Endothelial cell of umbilical vein (primary cell): ENCODE data around the gene CBX5. TPM values are rescaled to one million over a fixed set of nuclear protein-coding genes. Genes with fewer than 3 reads are reported as not detected.

ENCODE experiments used
- BruUV-seq: library from RNA; stranded (reverse); fragments of 400-500 nt; replicated peaks from 2 replicates; lab custom pipeline; 2021; lab: Mats Ljungman, UMichigan
- CTCF ChIA-PET: fragments of 300-600, 350-600 bp; sonication (Branson Sonifier 250); formaldehyde crosslinking; loops from one replicate; lab custom pipeline; 2021; ENCODE audit warnings: antibody characterized with exemption, inconsistent platforms; lab: Charles Lee
- POLR2A ChIA-PET: fragments of 300-600, 350-600 bp; sonication (Branson Sonifier 250); formaldehyde crosslinking; loops from one replicate; lab custom pipeline; 2021; ENCODE audit warnings: antibody characterized with exemption, inconsistent platforms; lab: Charles Lee
- DNase-seq: peaks from one replicate; pipeline ENCODE4 v3.0.0-alpha.2; 2011; ENCODE audit warnings: low read depth, low spot score
- FAIRE-seq: peaks from 2 replicates; lab custom pipeline; 2011; peaks lifted over from hg19 to GRCh38; lab: Jason Lieb, UNC
- H2AFZ ChIP-seq: 2 replicates; pipeline ENCODE4 v1.6.0; 2012; ENCODE audit warnings: low read depth, low read length, control low read depth, inconsistent platforms
- H3K27ac ChIP-seq: 2 replicates; pipeline ENCODE4 v1.5.1; 2011; ENCODE audit warnings: low read depth, mild to moderate bottlenecking, control low read depth, low read length, moderate library complexity; ENCODE audit not compliant: insufficient read depth
- H3K27me3 ChIP-seq, 2 experiments: 2 replicates each; pipeline versions ENCODE4 v1.6.0 to v1.6.1; 2011; ENCODE audit warnings: low read length in 2 of 2, mixed read lengths in 1 of 2; ENCODE audit not compliant: control insufficient read depth in 2 of 2, insufficient read depth in 2 of 2
- H3K36me3 ChIP-seq, 2 experiments: 2 replicates in 1 of 2; 3 replicates in 1 of 2; pipeline ENCODE4 v1.5.1; 2011; ENCODE audit warnings: low read length in 2 of 2, mild to moderate bottlenecking in 1 of 2, moderate library complexity in 1 of 2; ENCODE audit not compliant: control insufficient read depth in 2 of 2, insufficient read depth in 2 of 2; ENCODE audit errors: extremely low read depth in 1 of 2
- H3K4me1 ChIP-seq: 3 replicates; pipeline ENCODE4 v1.5.1; 2011; ENCODE audit warnings: mild to moderate bottlenecking, low read length; ENCODE audit not compliant: control insufficient read depth, insufficient read depth; ENCODE audit errors: extremely low read depth
- H3K4me2 ChIP-seq: 2 replicates; pipeline ENCODE4 v1.6.1; 2011; ENCODE audit warnings: low read length, control low read depth, mixed read lengths; ENCODE audit not compliant: insufficient read depth
- H3K4me3 ChIP-seq, 3 experiments: fragments of 200-600 bp in 1 of 3; sonication (generic), shearing (Covaris generic) in 1 of 3; replicated peaks in 1 of 3; 2 replicates each; pipeline ENCODE4 v1.5.1; 2011 to 2016; ENCODE audit warnings: control low read depth in 3 of 3, low read length in 3 of 3, mild to moderate bottlenecking in 2 of 3, inconsistent platforms in 1 of 3, low read depth in 1 of 3, moderate library complexity in 1 of 3; ENCODE audit not compliant: insufficient read depth in 1 of 3
- H3K79me2 ChIP-seq: 2 replicates; pipeline ENCODE4 v1.6.0; 2012; ENCODE audit warnings: low read length, inconsistent platforms; ENCODE audit not compliant: control insufficient read depth, insufficient read depth
- H3K9ac ChIP-seq: replicated peaks from 2 replicates; pipeline ENCODE3; 2011; ENCODE audit warnings: low read length, control low read depth; ENCODE audit not compliant: insufficient read depth; ENCODE audit errors: extremely low read depth
- H3K9me1 ChIP-seq: replicated peaks from 3 replicates; pipeline ENCODE4 v1.6.0; 2011; ENCODE audit warnings: mild to moderate bottlenecking, low read length; ENCODE audit not compliant: control insufficient read depth, insufficient read depth; ENCODE audit errors: extremely low read depth
- H3K9me3 ChIP-seq: replicated peaks from 2 replicates; pipeline ENCODE4 v1.5.1; 2012; ENCODE audit warnings: low read length, inconsistent platforms; ENCODE audit not compliant: control insufficient read depth, insufficient read depth
- H4K20me1 ChIP-seq: replicated peaks from 2 replicates; pipeline ENCODE3; 2011; ENCODE audit warnings: mild to moderate bottlenecking, low read length; ENCODE audit not compliant: control insufficient read depth, insufficient read depth; ENCODE audit errors: extremely low read depth
- EZH2 ChIP-seq: IDR thresholded peaks from 2 replicates; pipeline ENCODE4 v1.6.1; 2012; ENCODE audit warnings: borderline replicate concordance, low read depth, mild to moderate bottlenecking, moderate library complexity, low read length, inconsistent platforms; ENCODE audit not compliant: severe bottlenecking
- FOS ChIP-seq: IDR thresholded peaks from 2 replicates; pipeline ENCODE4 v1.6.1; 2011; ENCODE audit warnings: mild to moderate bottlenecking, low read length, moderate library complexity, borderline replicate concordance; ENCODE audit not compliant: insufficient read depth
- GATA2 ChIP-seq: IDR thresholded peaks from 2 replicates; pipeline ENCODE4 v1.7.0; 2011; ENCODE audit warnings: low read depth, mild to moderate bottlenecking, moderate library complexity, mixed read lengths, low read length; ENCODE audit not compliant: insufficient read length, insufficient read depth
- JUN ChIP-seq: IDR thresholded peaks from 2 replicates; pipeline ENCODE4 v1.6.1; 2011; ENCODE audit warnings: borderline replicate concordance, low read depth; ENCODE audit not compliant: insufficient read length, insufficient read depth
- MYC ChIP-seq: IDR thresholded peaks from one replicate; pipeline ENCODE4 v1.6.1; 2011; ENCODE audit warnings: mild to moderate bottlenecking, low read depth, low read length
- POLR2A ChIP-seq: IDR thresholded peaks from 2 replicates; pipeline ENCODE4 v1.6.1; 2012; ENCODE audit warnings: low read depth, mild to moderate bottlenecking, control low read depth, low read length
- POLR2AphosphoS5 ChIP-seq: IDR thresholded peaks from 2 replicates; pipeline ENCODE4 v1.6.1; 2012; ENCODE audit warnings: low read depth, mild to moderate bottlenecking, control low read depth, low read length, moderate library complexity; ENCODE audit not compliant: insufficient read depth
- dilution Hi-C: fragments of 300-500 bp; cut with MboI; formaldehyde crosslinking; loops from one replicate; pipeline ENCODE4 v1.15.0; 2019; ENCODE audit warnings: low sequenced_read_pairs; ENCODE audit not compliant: extremely low pct_ligation_motif_present
- intact Hi-C: fragments of 100-400 bp; cut with micrococcal nuclease; formaldehyde crosslinking; loops from one replicate; pipeline ENCODE4 v1.10.0; 2022
- polyA plus RNA-seq, 4 experiments: library from polyadenylated mRNA; depleted of rRNA in 3 of 4; stranded (reverse) in 3 of 4; unstranded in 1 of 4; fragments of >200 nt; gene quantifications; 2 replicates each; pipeline versions ENCODE4 v1.2.1 to v1.2.3, GENCODE V29; 2011 to 2012; ENCODE audit warnings: missing spikeins in 1 of 4
- total RNA-seq: library from RNA; stranded (reverse); gene quantifications from 2 replicates; pipeline ENCODE4 v1.2.3, GENCODE V29; 2021
- TF ChIP-seq, protein P1 (sequence below), 2 donors: IDR thresholded peaks; 1 replicate in 1 of 2; 2 replicates in 1 of 2; pipeline ENCODE4 v1.5.1; 2011; ENCODE audit warnings: low read length in 2 of 2, mild to moderate bottlenecking in 2 of 2, moderate library complexity in 2 of 2, control low read depth in 1 of 2, inconsistent platforms in 1 of 2, low read depth in 1 of 2; ENCODE audit not compliant: insufficient read depth in 1 of 2; ENCODE audit errors: extremely low read depth in 1 of 2
- TF ChIP-seq, protein P2 (sequence below): IDR thresholded peaks from 2 replicates; pipeline ENCODE4 v1.6.1; 2011; ENCODE audit not compliant: insufficient read depth, insufficient read length

The CBX5 gene
- total and polyA plus RNA-seq, 2 donors (not counting 3 experiments of a cell fraction or from before 2014, with no cell fraction given) = 22.8 to 111 TPM

- Histone ChIP-seq H3K9ac (no peak overlapping the region), H3K4me1 (peaks cover 14% of the 10 kb centered on the region), H2AFZ (peak overlapping the region; percentile 99), H3K9me3 (no peaks in the 10 kb centered on the region), H3K27me3 (peaks cover 7 to 10% of the 10 kb centered on the region in 2 experiments), H3K79me2 (no peaks in the 10 kb centered on the region), H3K9me1 (no peaks in the 10 kb centered on the region), H3K4me3 (peak overlapping the region in 2 of 3 experiments; percentile 35 to 60), H4K20me1 (no peaks in the 10 kb centered on the region), H3K27ac (no peak overlapping the region), H3K36me3 (no peaks in the 10 kb centered on the region), H3K4me2 (peak overlapping the region; percentile 54)
- BruUV-seq = no TSS peak
- dilution Hi-C loops (no loop called here), intact Hi-C loops (no loop called here)
- TF ChIP-seq EZH2 (no peak), POLR2A (no peak), POLR2AphosphoS5 (no peak), GATA2 (no peak), MYC (no peak), FOS (no peak), JUN (no peak)
- TF ChIP-seq, protein P1, sequence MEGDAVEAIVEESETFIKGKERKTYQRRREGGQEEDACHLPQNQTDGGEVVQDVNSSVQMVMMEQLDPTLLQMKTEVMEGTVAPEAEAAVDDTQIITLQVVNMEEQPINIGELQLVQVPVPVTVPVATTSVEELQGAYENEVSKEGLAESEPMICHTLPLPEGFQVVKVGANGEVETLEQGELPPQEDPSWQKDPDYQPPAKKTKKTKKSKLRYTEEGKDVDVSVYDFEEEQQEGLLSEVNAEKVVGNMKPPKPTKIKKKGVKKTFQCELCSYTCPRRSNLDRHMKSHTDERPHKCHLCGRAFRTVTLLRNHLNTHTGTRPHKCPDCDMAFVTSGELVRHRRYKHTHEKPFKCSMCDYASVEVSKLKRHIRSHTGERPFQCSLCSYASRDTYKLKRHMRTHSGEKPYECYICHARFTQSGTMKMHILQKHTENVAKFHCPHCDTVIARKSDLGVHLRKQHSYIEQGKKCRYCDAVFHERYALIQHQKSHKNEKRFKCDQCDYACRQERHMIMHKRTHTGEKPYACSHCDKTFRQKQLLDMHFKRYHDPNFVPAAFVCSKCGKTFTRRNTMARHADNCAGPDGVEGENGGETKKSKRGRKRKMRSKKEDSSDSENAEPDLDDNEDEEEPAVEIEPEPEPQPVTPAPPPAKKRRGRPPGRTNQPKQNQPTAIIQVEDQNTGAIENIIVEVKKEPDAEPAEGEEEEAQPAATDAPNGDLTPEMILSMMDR (IDR thresholded peaks at IDR 0.05; ENCODE audit: extremely low read depth in 1 of 2, insufficient read depth in 1 of 2, low read depth in 1 of 2, low read length in 2 of 2) = no peak
- TF ChIP-seq, protein P2, sequence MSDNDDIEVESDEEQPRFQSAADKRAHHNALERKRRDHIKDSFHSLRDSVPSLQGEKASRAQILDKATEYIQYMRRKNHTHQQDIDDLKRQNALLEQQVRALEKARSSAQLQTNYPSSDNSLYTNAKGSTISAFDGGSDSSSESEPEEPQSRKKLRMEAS = no peak
- FAIRE-seq = peak; percentile 4
- no peak for DNase-seq
- ChIA-PET POLR2A (no interaction called here), CTCF (interaction anchor here (0.6 to 3.3 kb wide), 20 partner anchors 9 to 231 kb away, joined by 3 to 31 read pairs (median 4); partner anchors contain the start of genes COPZ1, HOXC10 and HOXC8)
Observed at GRCh38 chr12:54215989-54216796, 63.7 kb downstream of the CBX5 start.
